Prostate gland (tissue), 2 donors: Measurements from ENCODE around the gene GATA6.

Experiments used
- CTCF ChIP-seq, 4 experiments: fragments of 200-600 bp in 2 of 4; fragments of 450-650 bp in 2 of 4; sonication (generic) in 2 of 4; IDR thresholded peaks; 1 replicate in 3 of 4; 2 replicates in 1 of 4; pipeline ENCODE4 v1.5.1; 2016 to 2019; ENCODE audit warnings: antibody characterized with exemption in 4 of 4, mild to moderate bottlenecking in 2 of 4, moderate library complexity in 2 of 4
- POLR2A ChIP-seq: fragments of 450-650 bp; IDR thresholded peaks from one replicate; pipeline ENCODE4 v1.6.1; 2016; ENCODE audit warnings: antibody characterized with exemption, mild to moderate bottlenecking

- no peak for TF ChIP-seq POLR2A
- no peak for TF ChIP-seq CTCF (IDR thresholded peaks at IDR 0.05)
Observed at GRCh38 chr18:22179174-22179573, 9.8 kb downstream of the GATA6 start.
